Endothelial cell of umbilical vein (primary cell): ENCODE data around the gene ORMDL3. TPM values are rescaled to one million over a fixed set of nuclear protein-coding genes. Genes with fewer than 3 reads are reported as not detected.

Source experiments
- BruUV-seq: library from RNA; stranded (reverse); fragments of 400-500 nt; replicated peaks from 2 replicates; lab custom pipeline; 2021; lab: Mats Ljungman, UMichigan
- CTCF ChIA-PET: fragments of 300-600, 350-600 bp; sonication (Branson Sonifier 250); formaldehyde crosslinking; loops from one replicate; lab custom pipeline; 2021; ENCODE audit warnings: antibody characterized with exemption, inconsistent platforms; lab: Charles Lee
- POLR2A ChIA-PET: fragments of 300-600, 350-600 bp; sonication (Branson Sonifier 250); formaldehyde crosslinking; loops from one replicate; lab custom pipeline; 2021; ENCODE audit warnings: antibody characterized with exemption, inconsistent platforms; lab: Charles Lee
- DNase-seq: peaks from one replicate; pipeline ENCODE4 v3.0.0-alpha.2; 2011; ENCODE audit warnings: low read depth, low spot score
- FAIRE-seq: peaks from 2 replicates; lab custom pipeline; 2011; peaks lifted over from hg19 to GRCh38; lab: Jason Lieb, UNC
- H2AFZ ChIP-seq: 2 replicates; pipeline ENCODE4 v1.6.0; 2012; ENCODE audit warnings: low read depth, low read length, control low read depth, inconsistent platforms
- H3K27ac ChIP-seq: 2 replicates; pipeline ENCODE4 v1.5.1; 2011; ENCODE audit warnings: low read depth, mild to moderate bottlenecking, control low read depth, low read length, moderate library complexity; ENCODE audit not compliant: insufficient read depth
- H3K27me3 ChIP-seq, 2 experiments: 2 replicates each; pipeline versions ENCODE4 v1.6.0 to v1.6.1; 2011; ENCODE audit warnings: low read length in 2 of 2, mixed read lengths in 1 of 2; ENCODE audit not compliant: control insufficient read depth in 2 of 2, insufficient read depth in 2 of 2
- H3K36me3 ChIP-seq, 2 experiments: 2 replicates in 1 of 2; 3 replicates in 1 of 2; pipeline ENCODE4 v1.5.1; 2011; ENCODE audit warnings: low read length in 2 of 2, mild to moderate bottlenecking in 1 of 2, moderate library complexity in 1 of 2; ENCODE audit not compliant: control insufficient read depth in 2 of 2, insufficient read depth in 2 of 2; ENCODE audit errors: extremely low read depth in 1 of 2
- H3K4me1 ChIP-seq: 3 replicates; pipeline ENCODE4 v1.5.1; 2011; ENCODE audit warnings: mild to moderate bottlenecking, low read length; ENCODE audit not compliant: control insufficient read depth, insufficient read depth; ENCODE audit errors: extremely low read depth
- H3K4me2 ChIP-seq: 2 replicates; pipeline ENCODE4 v1.6.1; 2011; ENCODE audit warnings: low read length, control low read depth, mixed read lengths; ENCODE audit not compliant: insufficient read depth
- H3K4me3 ChIP-seq, 3 experiments: fragments of 200-600 bp in 1 of 3; sonication (generic), shearing (Covaris generic) in 1 of 3; replicated peaks in 1 of 3; 2 replicates each; pipeline ENCODE4 v1.5.1; 2011 to 2016; ENCODE audit warnings: control low read depth in 3 of 3, low read length in 3 of 3, mild to moderate bottlenecking in 2 of 3, inconsistent platforms in 1 of 3, low read depth in 1 of 3, moderate library complexity in 1 of 3; ENCODE audit not compliant: insufficient read depth in 1 of 3
- H3K79me2 ChIP-seq: 2 replicates; pipeline ENCODE4 v1.6.0; 2012; ENCODE audit warnings: low read length, inconsistent platforms; ENCODE audit not compliant: control insufficient read depth, insufficient read depth
- H3K9ac ChIP-seq: replicated peaks from 2 replicates; pipeline ENCODE3; 2011; ENCODE audit warnings: low read length, control low read depth; ENCODE audit not compliant: insufficient read depth; ENCODE audit errors: extremely low read depth
- H3K9me1 ChIP-seq: replicated peaks from 3 replicates; pipeline ENCODE4 v1.6.0; 2011; ENCODE audit warnings: mild to moderate bottlenecking, low read length; ENCODE audit not compliant: control insufficient read depth, insufficient read depth; ENCODE audit errors: extremely low read depth
- H3K9me3 ChIP-seq: replicated peaks from 2 replicates; pipeline ENCODE4 v1.5.1; 2012; ENCODE audit warnings: low read length, inconsistent platforms; ENCODE audit not compliant: control insufficient read depth, insufficient read depth
- H4K20me1 ChIP-seq: replicated peaks from 2 replicates; pipeline ENCODE3; 2011; ENCODE audit warnings: mild to moderate bottlenecking, low read length; ENCODE audit not compliant: control insufficient read depth, insufficient read depth; ENCODE audit errors: extremely low read depth
- EZH2 ChIP-seq: IDR thresholded peaks from 2 replicates; pipeline ENCODE4 v1.6.1; 2012; ENCODE audit warnings: borderline replicate concordance, low read depth, mild to moderate bottlenecking, moderate library complexity, low read length, inconsistent platforms; ENCODE audit not compliant: severe bottlenecking
- FOS ChIP-seq: IDR thresholded peaks from 2 replicates; pipeline ENCODE4 v1.6.1; 2011; ENCODE audit warnings: mild to moderate bottlenecking, low read length, moderate library complexity, borderline replicate concordance; ENCODE audit not compliant: insufficient read depth
- GATA2 ChIP-seq: IDR thresholded peaks from 2 replicates; pipeline ENCODE4 v1.7.0; 2011; ENCODE audit warnings: low read depth, mild to moderate bottlenecking, moderate library complexity, mixed read lengths, low read length; ENCODE audit not compliant: insufficient read length, insufficient read depth
- JUN ChIP-seq: IDR thresholded peaks from 2 replicates; pipeline ENCODE4 v1.6.1; 2011; ENCODE audit warnings: borderline replicate concordance, low read depth; ENCODE audit not compliant: insufficient read length, insufficient read depth
- POLR2A ChIP-seq: IDR thresholded peaks from 2 replicates; pipeline ENCODE4 v1.6.1; 2012; ENCODE audit warnings: low read depth, mild to moderate bottlenecking, control low read depth, low read length
- POLR2AphosphoS5 ChIP-seq: IDR thresholded peaks from 2 replicates; pipeline ENCODE4 v1.6.1; 2012; ENCODE audit warnings: low read depth, mild to moderate bottlenecking, control low read depth, low read length, moderate library complexity; ENCODE audit not compliant: insufficient read depth
- dilution Hi-C: fragments of 300-500 bp; cut with MboI; formaldehyde crosslinking; loops from one replicate; pipeline ENCODE4 v1.15.0; 2019; ENCODE audit warnings: low sequenced_read_pairs; ENCODE audit not compliant: extremely low pct_ligation_motif_present
- intact Hi-C: fragments of 100-400 bp; cut with micrococcal nuclease; formaldehyde crosslinking; loops from one replicate; pipeline ENCODE4 v1.10.0; 2022
- polyA plus RNA-seq, 4 experiments: library from polyadenylated mRNA; depleted of rRNA in 3 of 4; stranded (reverse) in 3 of 4; unstranded in 1 of 4; fragments of >200 nt; gene quantifications; 2 replicates each; pipeline versions ENCODE4 v1.2.1 to v1.2.3, GENCODE V29; 2011 to 2012; ENCODE audit warnings: missing spikeins in 1 of 4
- total RNA-seq: library from RNA; stranded (reverse); gene quantifications from 2 replicates; pipeline ENCODE4 v1.2.3, GENCODE V29; 2021
- TF ChIP-seq, protein P1 (sequence below): IDR thresholded peaks from 2 replicates; pipeline ENCODE4 v1.6.1; 2011; ENCODE audit not compliant: insufficient read depth, insufficient read length
- TF ChIP-seq, protein P2 (sequence below), 2 donors: IDR thresholded peaks; 1 replicate in 1 of 2; 2 replicates in 1 of 2; pipeline ENCODE4 v1.5.1; 2011; ENCODE audit warnings: low read length in 2 of 2, mild to moderate bottlenecking in 2 of 2, moderate library complexity in 2 of 2, control low read depth in 1 of 2, inconsistent platforms in 1 of 2, low read depth in 1 of 2; ENCODE audit not compliant: insufficient read depth in 1 of 2; ENCODE audit errors: extremely low read depth in 1 of 2

The ORMDL3 gene
- total and polyA plus RNA-seq, 2 donors (not counting 3 experiments of a cell fraction or from before 2014, with no cell fraction given) = 29.8 to 49.8 TPM

DNA sequence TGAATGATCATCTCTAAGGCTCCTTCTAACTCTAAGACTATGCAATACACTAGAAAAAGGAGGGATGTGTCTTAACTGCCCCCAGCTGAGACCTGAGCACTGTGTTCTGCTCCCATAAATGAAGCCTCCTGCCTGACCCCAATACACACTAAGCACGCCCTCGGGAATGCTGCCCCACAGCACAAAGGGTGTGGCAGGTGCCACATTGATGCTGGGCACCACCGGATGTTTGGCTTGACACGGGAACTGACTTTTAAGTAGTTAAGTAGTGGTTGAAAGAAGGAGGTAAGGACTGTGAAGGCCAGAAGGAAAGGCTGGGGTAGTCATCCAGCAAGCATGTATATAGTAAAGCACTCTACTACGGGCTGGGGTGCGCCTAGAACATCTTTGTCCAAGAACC, 39.4 kb upstream of the ORMDL3 start:
- Histone ChIP-seq H3K79me2 (no peaks in the 10 kb centered on the region), H4K20me1 (no peaks in the 10 kb centered on the region), H3K4me3 (no peak overlapping the region), H3K4me1 (no peaks in the 10 kb centered on the region), H2AFZ (no peak overlapping the region), H3K4me2 (no peak overlapping the region), H3K27me3 (peaks cover 10 to 23% of the 10 kb centered on the region in 2 experiments), H3K9ac (no peak overlapping the region), H3K36me3 (no peaks in the 10 kb centered on the region), H3K9me1 (no peaks in the 10 kb centered on the region), H3K27ac (no peak overlapping the region), H3K9me3 (no peaks in the 10 kb centered on the region)
- CTCF ChIA-PET = interaction anchor here (1.1 to 2.8 kb wide), 3 partner anchors 9 to 94 kb away, joined by 3 to 18 read pairs (median 4); no protein-coding TSS in a partner anchor
- intact Hi-C loops = no loop called here
- dilution Hi-C loops = no loop called here
- FAIRE-seq = no peak
- no peak for TF ChIP-seq GATA2
- TF ChIP-seq, protein P1, sequence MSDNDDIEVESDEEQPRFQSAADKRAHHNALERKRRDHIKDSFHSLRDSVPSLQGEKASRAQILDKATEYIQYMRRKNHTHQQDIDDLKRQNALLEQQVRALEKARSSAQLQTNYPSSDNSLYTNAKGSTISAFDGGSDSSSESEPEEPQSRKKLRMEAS = no peak
- TF ChIP-seq POLR2A = no peak
- no peak for TF ChIP-seq POLR2AphosphoS5
- DNase-seq = no peak
- no TSS peak for BruUV-seq
- POLR2A ChIA-PET = no interaction called here

DNA sequence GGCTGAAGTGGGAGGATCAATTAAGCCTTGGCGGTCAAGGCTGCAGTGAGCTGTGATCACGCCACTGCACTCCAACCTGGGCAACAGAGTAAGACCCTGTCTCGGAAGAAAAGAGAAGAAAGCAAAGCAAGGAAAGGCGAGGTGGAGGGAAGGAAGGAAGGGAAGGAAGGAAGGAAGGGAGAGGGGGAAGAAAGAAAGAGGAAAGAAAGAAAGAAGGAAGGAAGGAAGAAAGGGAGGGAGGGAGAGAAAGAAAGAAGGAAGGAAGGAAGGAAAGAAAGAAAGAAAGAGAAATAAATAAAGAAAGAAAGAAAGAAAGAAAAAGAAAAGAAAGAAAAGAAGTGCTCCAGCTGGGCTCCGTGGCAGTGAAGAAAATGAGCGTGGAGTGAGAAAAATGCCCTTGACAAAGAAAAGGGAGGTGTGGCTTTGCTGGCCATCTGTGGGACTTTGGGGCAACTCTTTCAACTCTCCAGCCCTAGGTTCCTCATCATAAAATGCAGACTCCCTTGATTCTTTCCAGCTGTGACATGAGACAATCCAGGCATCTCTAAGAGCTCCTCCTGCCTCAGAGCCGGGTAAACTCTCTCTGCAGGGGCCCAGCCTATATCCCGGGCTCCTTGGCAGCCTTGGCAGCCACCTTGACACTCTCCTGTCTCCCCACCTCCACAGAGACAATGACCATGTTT, 37.8 kb upstream of the ORMDL3 start:
- ChIA-PET CTCF (interaction anchor here (0.8 to 1.6 kb wide), 2 partner anchors 15 to 92 kb away, joined by 3 to 4 read pairs; no protein-coding TSS in a partner anchor), POLR2A (interaction anchor here (0.5 kb wide), 1 partner anchor 14 kb away, joined by 4 read pairs; no protein-coding TSS in a partner anchor)
- Histone ChIP-seq H2AFZ (no peak overlapping the region), H3K4me2 (no peak overlapping the region), H3K4me1 (no peaks in the 10 kb centered on the region), H3K79me2 (no peaks in the 10 kb centered on the region), H4K20me1 (no peaks in the 10 kb centered on the region), H3K27ac (no peak overlapping the region), H3K9me1 (no peaks in the 10 kb centered on the region), H3K36me3 (no peaks in the 10 kb centered on the region), H3K9me3 (no peaks in the 10 kb centered on the region), H3K4me3 (no peak overlapping the region), H3K9ac (no peak overlapping the region), H3K27me3 (peaks cover 6 to 12% of the 10 kb centered on the region in 2 experiments)
- no TSS peak for BruUV-seq
- dilution Hi-C loops (no loop called here), intact Hi-C loops (no loop called here)
- TF ChIP-seq, protein P2, sequence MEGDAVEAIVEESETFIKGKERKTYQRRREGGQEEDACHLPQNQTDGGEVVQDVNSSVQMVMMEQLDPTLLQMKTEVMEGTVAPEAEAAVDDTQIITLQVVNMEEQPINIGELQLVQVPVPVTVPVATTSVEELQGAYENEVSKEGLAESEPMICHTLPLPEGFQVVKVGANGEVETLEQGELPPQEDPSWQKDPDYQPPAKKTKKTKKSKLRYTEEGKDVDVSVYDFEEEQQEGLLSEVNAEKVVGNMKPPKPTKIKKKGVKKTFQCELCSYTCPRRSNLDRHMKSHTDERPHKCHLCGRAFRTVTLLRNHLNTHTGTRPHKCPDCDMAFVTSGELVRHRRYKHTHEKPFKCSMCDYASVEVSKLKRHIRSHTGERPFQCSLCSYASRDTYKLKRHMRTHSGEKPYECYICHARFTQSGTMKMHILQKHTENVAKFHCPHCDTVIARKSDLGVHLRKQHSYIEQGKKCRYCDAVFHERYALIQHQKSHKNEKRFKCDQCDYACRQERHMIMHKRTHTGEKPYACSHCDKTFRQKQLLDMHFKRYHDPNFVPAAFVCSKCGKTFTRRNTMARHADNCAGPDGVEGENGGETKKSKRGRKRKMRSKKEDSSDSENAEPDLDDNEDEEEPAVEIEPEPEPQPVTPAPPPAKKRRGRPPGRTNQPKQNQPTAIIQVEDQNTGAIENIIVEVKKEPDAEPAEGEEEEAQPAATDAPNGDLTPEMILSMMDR (IDR thresholded peaks at IDR 0.05; ENCODE audit: extremely low read depth in 1 of 2, insufficient read depth in 1 of 2, low read depth in 1 of 2, low read length in 2 of 2) = no peak
- no peak for TF ChIP-seq POLR2AphosphoS5
- TF ChIP-seq GATA2 = no peak
- TF ChIP-seq POLR2A = no peak
- no peak for TF ChIP-seq EZH2
- TF ChIP-seq, protein P1 = no peak
- TF ChIP-seq FOS = no peak
- no peak for TF ChIP-seq JUN
- no peak for FAIRE-seq
- no peak for DNase-seq
